C4-2B (cell line): Measurements from ENCODE around the gene PPP1R7.

ENCODE experiments used
- H3K27ac ChIP-seq: fragments of 450-650 bp; 2 replicates; pipeline ENCODE4 v1.5.1; 2017
- ZFX ChIP-seq: fragments of 450-650 bp; IDR thresholded peaks from 2 replicates; pipeline ENCODE4 v1.6.1; 2017
- TF ChIP-seq, protein P1 (sequence below): fragments of 450-650 bp; conservative IDR thresholded peaks from 2 replicates; pipeline ENCODE4 v1.5.1; 2017; ENCODE audit warnings: mild to moderate bottlenecking

The PPP1R7 gene

DNA sequence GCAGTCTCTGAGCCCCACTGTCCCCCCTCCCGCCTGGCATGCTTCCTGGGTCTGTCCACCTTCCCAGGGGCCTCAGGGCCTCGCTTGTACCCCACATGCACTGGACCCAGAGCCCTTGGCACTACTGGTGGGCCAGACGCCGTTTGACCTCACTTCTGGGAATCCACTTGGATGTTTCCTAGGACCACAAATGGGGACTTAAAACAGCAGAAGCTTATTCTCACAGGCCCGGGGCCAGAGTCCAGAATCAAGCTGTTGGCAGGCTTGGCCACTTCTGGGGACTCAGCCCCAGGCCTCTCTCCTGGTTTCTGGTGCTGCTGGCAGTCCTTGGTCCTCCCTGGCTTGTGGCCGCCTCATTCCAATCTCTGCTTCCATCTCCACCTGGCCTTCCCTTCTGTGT, 57.8 kb downstream of the PPP1R7 start:
- no peak overlapping the region for H3K27ac ChIP-seq

DNA sequence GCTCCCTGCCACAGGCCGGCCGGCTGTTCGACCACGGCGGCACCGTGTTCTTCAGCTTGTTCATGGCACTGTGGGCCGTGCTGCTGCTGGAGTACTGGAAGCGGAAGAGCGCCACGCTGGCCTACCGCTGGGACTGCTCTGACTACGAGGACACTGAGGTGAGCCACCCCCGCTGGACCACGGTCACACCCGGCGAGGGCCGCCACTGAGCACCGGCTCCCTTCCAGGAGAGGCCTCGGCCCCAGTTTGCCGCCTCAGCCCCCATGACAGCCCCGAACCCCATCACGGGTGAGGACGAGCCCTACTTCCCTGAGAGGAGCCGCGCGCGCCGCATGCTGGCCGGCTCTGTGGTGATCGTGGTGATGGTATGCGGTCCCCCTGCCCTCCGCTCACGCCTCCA, 59.0 kb downstream of the PPP1R7 start:
- TF ChIP-seq ZFX: no peak
- no peak overlapping the region for H3K27ac ChIP-seq

More for the DNA sequence above, 57.8 kb downstream of the PPP1R7 start:
- no peak for TF ChIP-seq ZFX
- TF ChIP-seq, protein P1, sequence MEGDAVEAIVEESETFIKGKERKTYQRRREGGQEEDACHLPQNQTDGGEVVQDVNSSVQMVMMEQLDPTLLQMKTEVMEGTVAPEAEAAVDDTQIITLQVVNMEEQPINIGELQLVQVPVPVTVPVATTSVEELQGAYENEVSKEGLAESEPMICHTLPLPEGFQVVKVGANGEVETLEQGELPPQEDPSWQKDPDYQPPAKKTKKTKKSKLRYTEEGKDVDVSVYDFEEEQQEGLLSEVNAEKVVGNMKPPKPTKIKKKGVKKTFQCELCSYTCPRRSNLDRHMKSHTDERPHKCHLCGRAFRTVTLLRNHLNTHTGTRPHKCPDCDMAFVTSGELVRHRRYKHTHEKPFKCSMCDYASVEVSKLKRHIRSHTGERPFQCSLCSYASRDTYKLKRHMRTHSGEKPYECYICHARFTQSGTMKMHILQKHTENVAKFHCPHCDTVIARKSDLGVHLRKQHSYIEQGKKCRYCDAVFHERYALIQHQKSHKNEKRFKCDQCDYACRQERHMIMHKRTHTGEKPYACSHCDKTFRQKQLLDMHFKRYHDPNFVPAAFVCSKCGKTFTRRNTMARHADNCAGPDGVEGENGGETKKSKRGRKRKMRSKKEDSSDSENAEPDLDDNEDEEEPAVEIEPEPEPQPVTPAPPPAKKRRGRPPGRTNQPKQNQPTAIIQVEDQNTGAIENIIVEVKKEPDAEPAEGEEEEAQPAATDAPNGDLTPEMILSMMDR: no peak

DNA sequence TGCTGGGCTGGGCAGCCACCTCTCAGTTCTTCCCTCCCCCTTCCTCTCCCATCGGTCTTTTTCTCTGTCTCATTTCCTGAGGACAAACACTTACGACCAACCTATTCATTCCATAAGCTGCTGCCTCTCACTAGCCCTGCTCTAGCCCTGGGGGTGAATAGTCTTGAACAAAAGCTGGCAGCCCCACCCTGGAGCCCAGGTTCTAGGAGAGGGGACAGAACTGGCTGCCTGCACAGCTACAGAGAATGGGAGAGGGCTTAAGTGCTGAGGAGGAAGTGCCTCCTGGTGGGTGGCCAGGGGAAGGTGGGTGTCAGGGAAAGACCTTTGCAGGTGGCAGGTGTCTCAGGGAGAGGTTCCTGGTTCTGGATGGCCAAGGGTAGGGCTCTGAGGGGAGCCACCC, 61.0 kb downstream of the PPP1R7 start:
- H3K27ac ChIP-seq: no peak overlapping the region
- no peak for TF ChIP-seq ZFX
- TF ChIP-seq, protein P1: no peak

DNA sequence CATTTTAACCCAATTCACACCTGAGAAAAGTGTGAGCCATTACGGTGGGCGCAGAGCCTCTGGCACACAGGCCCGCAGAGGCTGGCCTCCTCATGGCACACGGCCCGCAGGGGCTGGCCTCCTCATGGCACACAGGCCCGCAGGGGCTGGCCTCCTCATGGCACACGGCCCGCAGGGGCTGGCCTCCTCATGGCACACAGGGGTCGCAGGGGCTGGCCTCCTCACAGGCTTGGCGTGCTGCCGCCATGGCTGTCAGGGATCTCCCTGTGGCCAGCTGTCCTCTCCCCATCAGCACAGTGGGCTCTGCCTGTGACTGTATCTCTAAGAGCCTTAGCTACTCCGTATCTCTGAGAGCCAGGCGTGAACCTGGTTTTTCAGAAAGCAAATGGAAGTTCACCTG, 62.8 kb downstream of the PPP1R7 start:
- no peak for TF ChIP-seq ZFX
- TF ChIP-seq, protein P1: no peak
- H3K27ac ChIP-seq: no peak overlapping the region

DNA sequence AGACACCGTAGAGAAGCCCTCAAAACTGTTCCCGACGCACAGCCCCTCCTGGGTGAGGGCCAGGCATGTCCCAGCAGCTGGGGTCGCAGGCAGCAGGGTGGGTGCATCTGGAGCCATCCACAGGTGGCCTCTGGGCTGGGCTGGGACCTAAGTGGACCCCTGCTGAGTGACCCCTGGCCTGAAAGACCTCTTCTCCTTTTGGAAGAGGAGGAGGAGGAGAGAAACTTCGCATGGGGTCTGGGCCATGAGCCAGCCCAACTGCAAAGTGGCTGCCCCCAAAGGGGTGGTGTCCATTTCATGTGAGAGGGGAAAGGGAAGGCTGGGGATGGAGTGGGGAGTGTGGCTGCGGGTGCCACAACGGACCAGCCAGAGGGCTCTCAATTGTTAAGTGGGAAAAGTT, 63.3 kb downstream of the PPP1R7 start:
- H3K27ac ChIP-seq: no peak overlapping the region
- TF ChIP-seq ZFX: no peak
- TF ChIP-seq, protein P1: no peak

DNA sequence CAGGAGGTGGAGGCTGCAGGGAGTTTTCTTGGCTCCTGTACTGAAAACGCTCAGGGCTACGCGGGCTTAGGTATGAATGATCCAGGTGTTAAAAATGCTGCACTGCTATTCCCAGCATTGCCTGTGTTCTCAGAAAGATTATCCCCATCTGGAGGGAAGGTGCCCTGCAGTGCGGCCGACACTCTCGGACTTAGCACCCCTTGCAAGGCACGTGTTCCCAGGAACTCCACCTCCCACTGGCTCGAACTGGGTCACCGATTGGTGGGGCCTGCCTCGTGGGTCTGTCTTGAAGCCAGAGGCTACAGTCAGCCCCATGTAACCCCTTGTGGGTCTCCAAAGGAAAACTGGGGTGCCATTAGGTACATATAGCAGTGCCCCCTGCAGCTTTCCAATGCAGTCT, 63.9 kb downstream of the PPP1R7 start:
- TF ChIP-seq ZFX: no peak
- TF ChIP-seq, protein P1: no peak
- no peak overlapping the region for H3K27ac ChIP-seq

DNA sequence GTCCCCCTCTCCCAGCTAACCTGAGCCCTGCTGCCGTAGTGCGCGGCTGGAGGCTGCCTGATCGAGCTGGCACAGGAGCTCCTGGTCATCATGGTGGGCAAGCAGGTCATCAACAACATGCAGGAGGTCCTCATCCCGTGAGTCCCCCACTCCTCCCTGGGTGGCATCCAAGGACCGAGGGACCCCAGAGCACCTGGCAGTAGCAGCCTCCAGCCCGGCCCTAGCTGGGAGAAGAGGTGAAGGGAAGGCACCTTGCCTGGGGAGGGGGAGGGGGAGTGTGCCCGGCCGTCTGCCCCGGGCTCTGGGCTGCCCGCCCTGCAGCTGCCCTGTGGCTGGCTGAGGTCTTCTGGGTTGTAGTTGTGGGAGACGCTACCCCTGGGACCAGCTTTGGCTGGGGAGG, 64.5 kb downstream of the PPP1R7 start:
- TF ChIP-seq, protein P1: no peak
- no peak for TF ChIP-seq ZFX
- H3K27ac ChIP-seq: no peak overlapping the region

DNA sequence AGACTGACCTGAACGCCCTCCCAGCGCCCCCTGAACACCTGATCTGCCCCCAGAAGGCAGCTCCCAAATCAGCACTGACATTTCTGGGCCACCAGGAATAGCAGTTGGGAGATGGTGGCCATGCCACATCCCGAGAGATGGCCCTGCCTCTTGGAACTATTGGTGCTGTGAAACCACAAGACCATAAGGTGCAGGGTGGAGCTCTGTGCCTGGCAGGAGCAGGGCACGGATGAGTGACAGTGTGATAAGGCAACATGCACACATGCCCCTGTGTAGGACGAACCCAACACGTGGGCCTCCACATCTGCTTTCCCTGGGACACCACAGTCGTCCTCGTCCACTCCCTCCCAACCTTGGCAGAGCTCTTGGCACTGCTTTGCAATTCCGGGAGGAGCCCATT, 65.2 kb downstream of the PPP1R7 start:
- H3K27ac ChIP-seq: no peak overlapping the region
- no peak for TF ChIP-seq ZFX
- TF ChIP-seq, protein P1: no peak
